ENCODE measurements around the gene TSN. TPM values are rescaled to one million over a fixed set of nuclear protein-coding genes. Genes with fewer than 3 reads are reported as not detected.

The TSN gene
- total and polyA plus RNA-seq, 9 of the 15 experiments (the other 6 are each of a cell fraction or from before 2014, with no cell fraction given), result 63.2 to 152 (median 95.2) TPM

GRCh38 chr2:121774235-121774634 is 18.8 kb downstream of the TSN start:
- H3K4me1 ChIP-seq (replicated peaks in 1 of 2; ENCODE audit: control insufficient read depth in 2 of 2, insufficient read depth in 2 of 2, low read length in 2 of 2), result no peaks in the 10 kb centered on the region; a peak in 3 of 5 replicates
- intact Hi-C loops (cut with micrococcal nuclease), result no loop called here
- no peak overlapping the region for H3K27ac ChIP-seq (ENCODE audit: extremely low read depth, low read depth, low read length)
- H3K79me2 ChIP-seq (ENCODE audit: control insufficient read depth, insufficient read depth, low read length), result no peaks in the 10 kb centered on the region
- H3K4me3 ChIP-seq, result no peak overlapping the region
- no TSS peak for BruUV-seq (replicated peaks)
- in situ Hi-C loops (cut with MboI), result no loop called here
- FAIRE-seq (no peak), DNase-seq (ENCODE audit: extremely low read depth in 1 of 4, low spot score in 3 of 4) (no peak), ATAC-seq (no peak)
- no peaks in the 10 kb centered on the region for H4K20me1 ChIP-seq (replicated peaks; ENCODE audit: control insufficient read depth, insufficient read depth, low read length)
- ChIA-PET CTCF (ENCODE audit: low intra/inter-chr PET ratio) (no interaction called here), POLR2A (no interaction called here)
- H3K9ac ChIP-seq (ENCODE audit: insufficient read depth in 1 of 2, low read depth in 2 of 2, low read length in 2 of 2), result no peak overlapping the region
- no peaks in the 10 kb centered on the region for H3K9me1 ChIP-seq (ENCODE audit: control insufficient read depth, insufficient read depth, low read length)
- 64% methylated on average over 13 of the region's 13 CpGs for WGBS (ENCODE audit: insufficient coverage, low coverage, missing lambda C conversion rate)
- H3K4me2 ChIP-seq (ENCODE audit: insufficient read depth, low read length), result no peak overlapping the region
- no peak for TF ChIP-seq KAT8 (IDR thresholded peaks at IDR 0.05; ENCODE audit: low read depth)
- TF ChIP-seq, protein P1, sequence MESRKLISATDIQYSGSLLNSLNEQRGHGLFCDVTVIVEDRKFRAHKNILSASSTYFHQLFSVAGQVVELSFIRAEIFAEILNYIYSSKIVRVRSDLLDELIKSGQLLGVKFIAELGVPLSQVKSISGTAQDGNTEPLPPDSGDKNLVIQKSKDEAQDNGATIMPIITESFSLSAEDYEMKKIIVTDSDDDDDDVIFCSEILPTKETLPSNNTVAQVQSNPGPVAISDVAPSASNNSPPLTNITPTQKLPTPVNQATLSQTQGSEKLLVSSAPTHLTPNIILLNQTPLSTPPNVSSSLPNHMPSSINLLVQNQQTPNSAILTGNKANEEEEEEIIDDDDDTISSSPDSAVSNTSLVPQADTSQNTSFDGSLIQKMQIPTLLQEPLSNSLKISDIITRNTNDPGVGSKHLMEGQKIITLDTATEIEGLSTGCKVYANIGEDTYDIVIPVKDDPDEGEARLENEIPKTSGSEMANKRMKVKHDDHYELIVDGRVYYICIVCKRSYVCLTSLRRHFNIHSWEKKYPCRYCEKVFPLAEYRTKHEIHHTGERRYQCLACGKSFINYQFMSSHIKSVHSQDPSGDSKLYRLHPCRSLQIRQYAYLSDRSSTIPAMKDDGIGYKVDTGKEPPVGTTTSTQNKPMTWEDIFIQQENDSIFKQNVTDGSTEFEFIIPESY (CRISPR knock-in tag; IDR thresholded peaks at IDR 0.05), result no peak
- no peak for TF ChIP-seq THAP7 (CRISPR knock-in tag; IDR thresholded peaks at IDR 0.05)
- no peak for TF ChIP-seq POLR2AphosphoS2 (IDR thresholded peaks at IDR 0.05; ENCODE audit: low read length)
- no peak for TF ChIP-seq NFYB (IDR thresholded peaks at IDR 0.05; ENCODE audit: extremely low read depth, insufficient read length)
- TF ChIP-seq HDAC1 (IDR thresholded peaks at IDR 0.05), result no peak
- no peak for TF ChIP-seq POLR2AphosphoS5 (IDR thresholded peaks at IDR 0.05; ENCODE audit: control insufficient read depth, insufficient read depth, low read depth, low read length)
- no peak for TF ChIP-seq NCOA2 (IDR thresholded peaks at IDR 0.05; ENCODE audit: partially characterized antibody in 2 of 2)
- no peak for TF ChIP-seq ZNF766 (CRISPR knock-in tag; conservative IDR thresholded peaks at IDR 0.05)
- no peak for TF ChIP-seq SETDB1 (IDR thresholded peaks at IDR 0.05; ENCODE audit: low read length)
- no peak for TF ChIP-seq PTBP1 (IDR thresholded peaks at IDR 0.05; ENCODE audit: low read depth, low read length)
- no peak for TF ChIP-seq NELFE (IDR thresholded peaks at IDR 0.05; ENCODE audit: insufficient read depth, insufficient read length)
- no peak for TF ChIP-seq MECOM (CRISPR knock-in tag; IDR thresholded peaks at IDR 0.05)
- no peak for TF ChIP-seq IFI16 (CRISPR knock-in tag; IDR thresholded peaks at IDR 0.05)
- H3K9me3 ChIP-seq (replicated peaks; ENCODE audit: control insufficient read depth, insufficient read depth, low read depth, low read length), result no peaks in the 10 kb centered on the region
- H3K27me3 ChIP-seq (ENCODE audit: control insufficient read depth in 2 of 2, insufficient read depth in 2 of 2, low read length in 2 of 2), result peaks cover 2 to 5% of the 10 kb centered on the region in 2 experiments; a peak in 1 of 5 replicates
- peaks cover 3% of the 10 kb centered on the region; the same call in 1 of the 3 replicates for H3K36me3 ChIP-seq (ENCODE audit: control insufficient read depth, insufficient read depth, low read length)
- H2AFZ ChIP-seq (ENCODE audit: low read depth, low read length), result no peak overlapping the region
